ENCODE measurements around the gene TRIM50.
"Not testable (repeated sequence)": the region's sequence is repeated elsewhere in the genome, so short reads cannot be mapped to it uniquely, and the experiment has no call there.

The TRIM50 gene

DNA sequence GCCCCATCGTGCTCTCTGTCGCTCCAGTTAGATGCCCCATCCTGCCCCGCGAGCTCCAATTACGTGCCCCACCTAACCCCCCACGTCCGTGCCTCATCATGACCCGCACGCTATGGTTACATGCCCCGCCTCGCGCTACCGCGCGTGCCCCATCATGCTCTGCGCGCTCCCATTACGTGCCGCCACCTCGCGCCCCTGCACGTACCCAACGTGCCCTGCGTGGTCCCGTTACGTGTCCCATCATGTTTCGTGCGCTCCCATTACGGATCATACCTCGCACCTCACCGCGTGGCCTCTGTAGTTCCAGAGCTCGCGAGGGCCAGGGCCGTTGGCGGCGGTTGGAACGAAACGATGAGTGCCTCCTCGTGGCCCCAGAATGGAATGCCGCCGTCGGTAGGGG lies at the start of gene TRIM50, which contains the start of gene FKBP6:
TSS of gene TRIM50 (minus strand) at position 161 of the 400 bp plus-strand sequence. CDS start 3,295 bp downstream, outside the sequence.
TSS of gene FKBP6 (plus strand) at position 240 of the 400 bp plus-strand sequence. CDS start 268 bp downstream, outside the sequence.
- DNase-seq (ENCODE audit: low read depth) = not testable (repeated sequence)

DNA sequence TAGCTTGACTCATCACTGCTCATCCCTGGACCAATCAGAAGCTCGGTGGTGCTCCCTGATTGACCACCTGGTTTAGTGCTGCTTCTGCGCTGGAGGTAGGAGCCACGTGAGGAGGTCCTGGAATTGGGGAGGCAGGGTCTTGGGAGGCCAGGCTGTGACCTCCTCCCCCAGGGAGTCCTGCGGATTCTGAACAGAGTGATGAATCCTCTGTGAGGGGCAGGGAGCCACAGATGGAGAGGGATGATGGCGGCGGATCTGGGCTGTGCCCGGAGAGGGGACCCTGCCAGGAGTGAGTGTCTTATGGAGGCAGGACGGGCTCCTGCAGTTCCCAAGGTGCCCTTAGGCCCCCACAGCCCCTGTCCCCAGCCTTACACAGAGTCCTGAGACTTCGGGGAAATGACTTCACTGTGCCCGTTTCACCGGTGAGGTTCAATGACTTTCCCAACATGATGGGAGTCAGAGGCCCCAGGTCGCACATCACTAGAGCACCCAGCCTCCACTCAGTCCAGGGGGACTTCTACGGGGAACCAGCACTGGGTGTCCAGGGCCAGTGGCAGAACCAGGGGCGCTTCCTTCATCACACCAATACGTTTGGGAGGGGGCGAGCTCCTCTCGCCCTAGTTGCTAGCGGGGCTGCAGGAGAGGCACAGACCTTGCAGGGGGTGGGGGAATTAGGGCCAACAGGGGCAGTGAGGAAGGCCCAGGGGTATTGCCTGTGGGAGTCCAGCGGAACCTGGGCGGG lies 49.0 kb upstream of the TRIM50 start:
- DNase-seq (ENCODE audit: low read depth) = no peak

DNA sequence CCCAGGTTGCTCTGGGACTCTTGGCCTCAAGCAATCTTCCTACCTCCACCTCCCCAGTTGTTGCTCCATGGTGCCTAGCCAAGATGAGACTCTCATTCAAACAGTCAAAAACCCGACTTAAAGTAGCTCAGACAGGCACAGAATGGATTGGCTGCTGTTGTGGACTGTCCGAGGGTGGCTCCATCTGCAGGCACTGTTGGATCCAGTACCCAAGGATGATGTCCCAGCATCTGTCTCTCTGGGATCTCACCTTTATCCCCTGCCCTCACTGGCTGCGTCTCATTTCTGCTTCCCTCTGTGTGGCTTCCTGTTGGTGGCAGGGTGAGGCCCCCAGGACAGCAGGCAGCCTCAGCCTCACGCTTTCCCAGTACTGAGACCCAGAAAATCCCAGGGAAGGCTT lies 48.4 kb upstream of the TRIM50 start:
- DNase-seq (ENCODE audit: low read depth) = not testable (repeated sequence)

DNA sequence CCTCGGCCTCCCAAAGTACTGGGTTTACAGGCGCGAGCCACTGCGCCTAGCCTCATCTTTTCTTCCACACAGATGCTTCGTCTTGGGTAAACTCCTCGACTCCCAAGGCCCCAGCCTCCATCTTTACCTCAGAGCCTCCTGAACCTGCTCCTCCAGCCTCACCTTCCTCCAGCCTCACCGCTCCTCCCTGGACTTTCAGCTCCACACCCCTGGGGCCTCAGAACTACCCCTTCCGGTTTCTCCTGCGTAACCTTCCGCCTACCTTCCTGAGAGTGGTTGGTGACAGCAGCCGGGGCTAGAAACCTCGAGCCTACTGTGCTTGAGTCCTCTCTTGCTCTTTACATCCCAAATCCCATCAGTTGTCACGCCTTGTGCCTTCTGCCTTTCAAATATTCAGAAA lies 45.9 kb upstream of the TRIM50 start:
- DNase-seq (ENCODE audit: low read depth) = no peak

DNA sequence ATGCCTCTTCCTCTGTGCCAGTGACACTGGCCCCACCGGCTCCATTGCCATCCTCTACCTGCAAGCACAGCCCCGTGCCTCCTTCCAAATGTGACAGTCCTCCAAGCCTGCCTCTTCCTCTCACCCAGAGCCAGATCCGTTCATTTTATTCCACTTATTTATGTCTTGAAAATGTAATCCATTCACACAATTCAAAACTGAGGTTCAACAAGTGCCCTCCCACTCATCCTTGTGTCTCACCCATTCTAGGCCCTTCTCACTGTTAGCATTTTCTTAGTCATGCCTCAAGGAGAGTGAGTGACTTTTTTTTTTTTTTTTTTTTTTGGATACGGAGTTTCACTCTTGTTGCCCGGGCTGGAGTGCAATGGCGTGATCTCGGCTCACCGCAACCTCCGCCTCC lies 41.7 kb upstream of the TRIM50 start:
- no peak for DNase-seq (ENCODE audit: low read depth)

DNA sequence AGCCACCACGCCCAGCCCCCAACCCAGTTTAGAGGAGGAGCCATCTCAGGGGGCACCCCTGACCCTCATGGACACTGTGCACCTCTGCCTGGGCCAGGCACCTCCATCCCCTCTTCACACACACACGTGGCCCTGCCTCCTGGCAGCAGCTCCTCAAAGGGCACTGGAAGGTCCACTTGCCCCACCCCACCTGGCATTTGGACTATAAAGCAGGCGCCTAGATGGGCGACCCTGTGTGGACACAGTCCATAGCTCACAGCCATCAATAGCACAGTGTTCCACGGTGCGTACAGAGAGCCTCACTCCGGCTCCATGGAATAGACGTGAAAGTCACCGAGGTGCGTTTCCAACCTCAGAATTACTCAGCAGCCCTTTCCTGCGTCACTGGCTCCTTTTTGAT lies 41.1 kb upstream of the TRIM50 start:
- DNase-seq (ENCODE audit: low read depth) = no peak

DNA sequence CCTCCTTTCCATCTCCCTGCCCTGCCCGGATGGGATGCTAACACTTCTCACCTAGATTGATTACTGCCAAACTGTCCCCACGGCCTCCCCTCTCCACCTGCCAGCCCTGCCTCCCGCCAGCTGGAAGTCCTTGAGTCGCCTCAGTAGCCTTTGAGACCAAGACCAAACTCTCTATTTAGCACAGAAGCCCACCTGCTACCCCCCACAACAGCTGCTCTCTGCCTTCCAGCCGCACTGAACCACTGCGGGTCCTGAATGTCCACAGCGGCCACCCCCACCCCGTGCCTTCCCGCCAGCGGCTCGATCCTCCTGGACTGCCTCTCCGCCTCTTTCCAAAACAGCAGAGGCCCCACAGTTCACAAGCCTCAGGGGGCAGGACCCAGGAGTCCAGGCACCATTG lies 39.1 kb upstream of the TRIM50 start:
- DNase-seq (ENCODE audit: low read depth) = no peak

DNA sequence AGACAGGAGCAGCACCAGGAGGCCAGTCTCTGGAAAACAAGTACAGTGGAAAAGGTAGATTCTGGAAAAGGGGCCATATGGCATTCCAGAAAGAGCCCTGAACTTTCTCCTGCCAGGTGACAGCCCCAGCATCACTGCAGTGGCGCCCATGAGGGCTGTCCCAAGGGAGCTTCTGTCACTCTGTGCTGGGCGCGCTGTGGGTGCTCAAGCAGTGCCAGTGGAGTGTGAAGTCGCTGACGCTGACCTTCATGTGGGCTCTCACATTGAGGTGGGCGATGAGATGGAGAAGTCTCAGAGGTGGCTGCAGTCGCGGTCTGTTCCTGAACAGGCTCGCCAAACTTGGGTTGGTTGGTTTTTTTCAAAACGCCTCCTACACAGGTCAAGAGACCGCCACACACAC lies 38.2 kb upstream of the TRIM50 start:
- DNase-seq (ENCODE audit: low read depth) = no peak

DNA sequence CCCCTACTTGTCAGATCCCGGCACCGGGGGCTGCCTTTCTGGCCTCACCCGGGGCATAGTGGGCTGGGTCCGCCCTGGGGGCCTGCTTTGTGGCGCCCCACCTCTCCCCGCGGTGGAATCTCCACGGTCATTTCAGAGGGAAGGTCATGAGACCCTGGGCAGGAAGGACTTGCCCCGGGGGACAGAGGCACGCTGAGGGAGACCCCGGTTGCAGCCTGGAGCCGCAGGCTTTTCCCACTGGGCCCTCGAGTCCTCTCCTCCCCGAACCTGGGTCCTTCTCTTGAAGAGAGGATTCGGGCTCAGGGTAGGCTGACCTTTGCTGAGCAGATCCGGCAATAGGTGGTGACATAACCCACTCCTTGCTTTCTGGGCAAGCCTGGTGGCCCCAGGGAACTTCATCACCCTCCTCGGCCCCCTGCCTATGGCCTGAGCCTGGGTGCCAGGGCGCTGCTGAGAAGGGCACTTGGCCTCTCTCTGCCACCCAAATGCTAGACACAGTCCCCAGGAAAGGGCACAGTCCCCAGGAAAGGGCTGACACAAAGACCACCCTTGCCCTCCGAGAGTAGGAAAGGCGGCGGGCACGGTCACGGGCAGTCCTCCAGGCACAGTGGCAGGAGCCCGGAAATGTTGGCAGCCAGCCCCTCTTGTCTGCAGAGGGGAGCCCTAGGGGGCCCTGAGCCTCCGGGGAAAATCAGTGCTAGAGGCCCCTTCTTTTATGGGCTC lies 36.3 kb upstream of the TRIM50 start:
- no peak for DNase-seq (ENCODE audit: low read depth)

DNA sequence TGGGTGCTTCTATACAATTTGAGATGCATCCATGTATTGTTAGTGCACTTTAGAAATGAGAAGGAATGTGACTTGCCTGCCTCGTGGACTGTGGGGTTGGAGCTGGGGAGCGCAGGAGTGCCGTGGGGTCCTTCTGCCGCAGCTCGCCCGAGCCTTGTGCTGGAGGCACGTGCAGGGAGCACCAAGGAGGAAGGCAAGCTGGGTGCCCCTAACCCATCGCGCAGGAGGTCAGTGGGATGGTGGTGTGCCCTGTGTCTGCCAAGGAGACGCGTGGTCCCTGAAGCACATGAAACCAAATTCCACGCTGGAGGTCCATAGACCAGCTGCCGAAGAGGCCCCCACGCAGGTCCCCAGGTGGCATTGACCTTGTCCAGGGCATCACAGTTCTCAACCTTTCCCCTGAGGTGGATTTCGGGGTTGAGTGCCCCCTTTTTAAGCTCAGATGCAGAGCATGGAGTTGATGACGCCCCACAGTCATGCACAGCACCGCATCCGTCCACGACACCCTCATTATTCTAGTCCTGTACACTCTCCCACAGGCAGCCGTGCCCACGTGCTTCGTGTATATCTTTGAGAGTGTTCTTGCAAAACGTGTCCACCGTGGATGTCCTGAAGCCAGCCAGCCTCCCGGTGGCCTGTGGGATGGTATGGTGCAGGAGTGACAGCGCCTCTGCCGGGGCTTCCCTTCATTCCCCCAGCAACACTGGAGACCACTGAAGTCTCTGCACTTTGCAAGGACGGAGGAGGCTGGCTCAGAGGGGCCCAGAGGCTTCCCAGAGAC lies 35.5 kb upstream of the TRIM50 start:
- DNase-seq (ENCODE audit: low read depth) = no peak

DNA sequence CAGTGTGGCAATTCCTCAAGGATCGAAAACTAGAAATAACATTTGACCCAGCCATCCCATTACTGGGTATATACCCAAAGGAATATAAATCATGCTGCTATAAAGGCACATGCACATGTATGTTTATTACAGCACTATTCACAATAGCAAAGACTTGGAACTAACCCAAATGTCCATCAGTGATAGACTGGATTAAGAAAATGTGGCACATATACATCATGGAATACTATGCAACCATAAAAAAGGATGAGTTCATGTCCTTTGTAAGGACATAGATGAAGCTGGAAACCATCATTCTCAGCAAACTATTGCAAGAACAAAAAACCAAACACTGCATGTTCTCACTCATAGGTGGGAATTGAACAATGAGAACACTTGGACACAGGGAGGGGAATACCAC lies 32.7 kb upstream of the TRIM50 start:
- DNase-seq (ENCODE audit: low read depth) = not testable (repeated sequence)

DNA sequence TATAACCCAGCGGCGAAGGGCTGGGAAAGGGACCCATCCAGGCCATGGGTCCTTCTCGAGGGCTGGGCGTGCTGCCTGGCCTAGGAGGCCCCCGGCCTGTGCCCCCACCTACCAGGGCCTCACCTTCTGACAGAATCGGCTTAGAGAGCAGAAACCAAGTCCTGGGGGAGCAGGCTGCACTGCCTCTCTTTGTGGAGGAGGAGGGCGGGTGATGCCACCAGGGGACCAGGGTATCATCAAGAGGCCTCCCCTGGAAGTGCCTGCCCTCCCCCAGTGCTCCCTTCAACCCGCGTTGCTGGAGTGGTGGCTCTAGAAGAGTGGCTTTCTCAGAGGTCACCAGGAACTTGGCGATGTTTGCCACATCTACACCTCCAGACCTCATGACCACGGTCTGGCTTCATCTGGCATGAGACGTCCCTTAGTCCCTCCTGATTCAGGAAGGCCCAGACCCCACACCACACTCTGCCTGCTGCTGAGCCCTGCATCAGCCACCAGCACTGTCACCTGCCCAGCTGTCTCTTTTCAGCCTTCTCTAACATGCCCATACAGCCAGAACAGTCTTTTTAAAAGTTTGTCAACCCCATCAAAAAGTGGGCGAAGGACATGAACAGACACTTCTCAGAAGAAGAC lies 32.0 kb upstream of the TRIM50 start:
- no peak for DNase-seq (ENCODE audit: low read depth)

DNA sequence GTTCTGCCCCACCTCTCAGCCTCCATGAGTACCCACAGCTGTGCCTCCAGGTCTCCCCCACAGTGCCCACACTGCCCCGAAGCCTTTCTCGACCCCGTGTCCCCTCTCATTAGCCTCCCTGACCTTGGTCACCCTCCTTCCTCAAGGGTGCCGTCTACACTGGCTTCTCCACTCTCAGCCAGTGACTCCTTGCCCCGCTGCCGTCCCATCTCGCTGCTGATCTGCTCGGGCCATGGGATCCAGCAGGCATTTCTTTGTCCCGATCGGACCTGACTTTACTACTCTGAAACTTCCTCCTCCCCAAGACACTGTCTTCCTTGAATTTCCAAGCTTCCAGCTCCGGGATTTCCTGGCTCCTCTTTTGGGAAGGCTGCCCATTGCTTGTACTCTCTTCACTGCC lies 31.4 kb upstream of the TRIM50 start:
- no peak for DNase-seq (ENCODE audit: low read depth)

DNA sequence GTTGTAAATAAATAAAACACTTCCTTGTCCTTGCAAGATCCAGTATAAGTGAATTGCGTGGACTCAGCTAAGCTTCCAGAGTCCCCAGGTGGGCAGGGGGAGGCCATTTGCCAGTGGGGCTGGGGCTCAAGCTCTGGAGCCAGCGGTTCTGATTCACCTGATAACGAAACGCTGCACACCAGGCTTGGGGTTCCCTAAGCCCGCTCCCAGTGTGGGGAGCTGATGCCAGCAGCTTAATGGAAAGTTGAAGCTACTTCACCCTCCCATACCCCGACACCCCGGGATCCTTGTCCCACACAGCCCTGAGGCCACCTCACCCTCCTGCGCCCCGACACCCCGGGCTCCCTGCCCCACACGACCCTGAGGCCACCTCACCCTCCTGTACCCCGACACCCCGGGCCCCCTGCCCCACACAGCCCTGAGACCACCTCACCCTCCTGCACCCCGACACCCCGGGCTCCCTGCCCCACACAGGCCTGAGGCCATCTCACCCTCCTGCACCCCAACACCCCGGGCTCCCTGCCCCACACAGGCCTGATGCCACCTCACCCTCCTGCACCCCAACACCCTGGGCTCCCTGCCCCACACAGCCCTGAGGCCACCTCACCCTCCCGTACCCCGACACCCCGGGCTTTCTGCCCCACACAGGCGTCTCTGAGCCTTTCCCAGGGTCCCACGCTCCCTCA lies 30.9 kb upstream of the TRIM50 start:
- DNase-seq (ENCODE audit: low read depth) = no peak

DNA sequence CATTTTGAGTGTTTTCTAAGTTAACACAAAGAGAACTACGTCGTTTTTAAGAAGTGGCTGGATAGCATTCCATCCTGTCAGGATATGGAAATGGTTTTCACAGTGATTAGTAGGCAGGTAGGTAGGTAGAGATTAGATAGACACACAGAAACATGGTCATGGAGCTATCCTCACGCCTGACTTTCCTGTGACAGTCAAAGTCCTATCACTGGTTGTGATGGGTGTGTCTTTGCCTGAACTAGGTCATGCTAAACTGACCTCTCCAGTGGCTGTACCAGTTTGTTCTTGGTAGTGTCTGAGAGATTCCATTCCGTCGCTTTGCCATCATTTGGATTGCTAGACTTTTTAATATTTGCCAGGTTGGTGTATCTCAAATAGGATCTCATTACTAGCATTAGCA lies 28.3 kb upstream of the TRIM50 start:
- DNase-seq (ENCODE audit: low read depth) = no peak

DNA sequence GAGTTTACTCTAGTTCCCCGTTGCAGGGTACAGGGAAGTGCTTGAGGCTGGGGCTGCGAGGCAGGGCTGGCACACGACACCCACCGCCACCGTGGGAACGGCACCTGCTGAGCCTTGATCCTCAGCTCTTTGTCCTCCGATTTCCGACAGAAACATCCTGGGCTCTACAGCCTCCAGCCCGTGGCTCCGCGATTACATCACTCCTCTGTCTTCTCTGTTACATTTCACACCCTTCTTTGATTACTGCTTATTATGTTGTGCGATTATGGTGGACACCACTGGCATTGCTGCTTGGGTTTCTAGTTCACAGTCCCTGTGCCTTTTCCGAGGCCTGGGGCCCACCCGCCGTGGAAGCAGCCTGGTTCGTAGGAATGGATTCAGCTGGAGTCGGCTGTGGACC lies 26.9 kb upstream of the TRIM50 start:
- no peak for DNase-seq (ENCODE audit: low read depth)

DNA sequence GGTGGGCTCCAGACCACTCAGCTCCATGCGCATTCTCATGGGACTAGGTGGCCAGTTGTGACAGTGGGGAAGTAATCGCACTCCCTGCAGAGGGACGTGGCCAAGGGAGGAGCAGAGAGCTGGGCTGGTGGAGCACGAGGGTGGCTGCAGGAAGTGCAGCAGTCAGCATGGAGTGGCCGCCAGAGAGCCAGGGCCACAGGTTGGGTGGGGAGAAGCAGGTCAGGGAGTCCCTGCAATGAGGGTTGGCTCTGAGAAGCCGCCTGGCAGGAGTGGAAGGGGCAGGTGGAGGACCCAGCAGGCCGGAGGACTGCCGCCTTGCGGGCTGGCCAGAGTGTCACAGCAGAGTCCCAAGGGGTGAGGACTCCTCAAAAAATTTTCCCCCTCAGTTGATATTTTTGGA lies 26.3 kb upstream of the TRIM50 start:
- DNase-seq (ENCODE audit: low read depth) = no peak

DNA sequence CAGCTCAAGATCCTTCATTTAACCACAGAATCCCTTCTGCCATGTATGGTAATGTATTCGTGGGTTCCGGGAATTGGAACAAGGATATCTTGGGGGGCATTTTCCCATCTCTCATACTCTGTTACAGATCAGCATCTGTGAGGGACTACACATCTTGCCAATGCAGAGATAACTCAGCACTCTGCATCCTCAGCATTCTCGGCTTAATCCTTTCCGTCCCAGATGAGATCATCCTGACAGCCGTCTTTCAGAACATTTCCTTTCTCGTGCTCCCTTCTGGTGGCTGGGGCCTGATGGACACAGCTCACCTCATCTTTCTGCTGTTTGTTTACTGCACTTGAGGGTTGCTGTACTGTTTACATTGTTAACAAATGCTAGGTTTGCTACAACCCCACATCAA lies 25.4 kb upstream of the TRIM50 start:
- DNase-seq (ENCODE audit: low read depth) = no peak

DNA sequence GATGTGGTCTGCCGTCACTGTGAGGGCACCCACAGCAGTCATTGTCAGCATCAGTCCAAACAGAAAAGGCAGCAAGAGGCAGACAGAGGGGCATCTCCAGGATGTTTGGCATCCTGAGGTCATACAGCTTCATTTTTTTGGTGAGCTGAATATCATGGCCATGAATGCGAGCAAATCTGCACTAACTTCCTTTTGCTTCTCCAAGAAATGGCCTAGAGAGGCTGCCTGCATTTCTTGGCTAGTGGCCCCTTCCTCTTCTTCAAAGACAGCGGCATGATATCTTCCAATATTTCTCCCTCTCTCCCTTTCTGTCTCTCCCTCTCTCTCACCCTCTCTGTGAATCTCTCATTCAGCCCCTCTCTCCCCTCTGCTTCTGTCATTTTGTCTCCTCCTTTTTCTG lies 24.9 kb upstream of the TRIM50 start:
- DNase-seq (ENCODE audit: low read depth) = no peak

DNA sequence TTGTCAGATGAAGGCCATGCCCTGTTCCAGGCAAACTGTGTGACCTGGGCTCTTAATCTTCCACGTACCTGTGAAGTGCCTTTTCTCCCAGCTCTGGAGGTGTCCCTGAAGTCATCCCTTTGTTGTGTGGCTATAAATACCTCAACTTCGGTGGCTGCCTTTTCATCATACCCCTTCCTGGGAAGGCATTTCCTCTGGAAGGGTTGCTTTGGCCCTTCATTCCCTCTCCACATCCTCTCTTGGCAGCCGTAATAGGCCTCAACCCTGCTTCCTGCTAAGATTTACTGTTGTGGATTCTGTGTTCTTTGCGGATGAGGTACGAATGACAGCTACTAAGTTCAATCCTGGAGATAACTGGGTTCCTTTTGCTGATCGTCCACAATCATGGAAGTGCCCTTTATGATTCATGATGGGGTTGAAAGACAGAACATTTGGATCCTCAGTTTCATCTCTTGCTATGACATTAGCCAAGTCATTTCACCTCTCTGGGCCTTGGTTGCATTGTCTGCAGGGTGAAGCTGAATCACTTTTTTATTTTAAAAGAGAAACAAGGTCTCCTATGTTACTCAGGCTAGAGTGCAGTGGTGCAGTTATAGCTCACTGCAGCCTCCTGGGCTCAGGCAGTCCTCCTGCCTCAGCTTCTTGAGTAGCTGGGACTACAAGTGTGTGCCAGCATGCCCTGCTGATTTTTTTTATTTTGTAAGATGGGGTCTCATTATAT lies 23.7 kb upstream of the TRIM50 start:
- DNase-seq (ENCODE audit: low read depth) = no peak

All from activated T-cell treated with anti-CD3 and anti-CD28 coated beads for 48 hours (primary cell).